HEK293T (cell line): ENCODE data around the gene TBL2.

ENCODE experiments used
- BHLHE40 ChIP-seq: fragments of 450-650 bp; IDR thresholded peaks from 2 replicates; pipeline ENCODE4 v1.6.1; 2016; ENCODE audit warnings: mild to moderate bottlenecking, moderate library complexity, borderline replicate concordance
- ELF4 ChIP-seq: fragments of 450-650 bp; IDR thresholded peaks from 2 replicates; pipeline ENCODE4 v1.6.1; 2017; ENCODE audit warnings: antibody characterized with exemption
- LEF1 ChIP-seq: fragments of 450-650 bp; IDR thresholded peaks from 2 replicates; pipeline ENCODE4 v1.6.1; 2017; ENCODE audit warnings: mild to moderate bottlenecking, borderline replicate concordance

DNA sequence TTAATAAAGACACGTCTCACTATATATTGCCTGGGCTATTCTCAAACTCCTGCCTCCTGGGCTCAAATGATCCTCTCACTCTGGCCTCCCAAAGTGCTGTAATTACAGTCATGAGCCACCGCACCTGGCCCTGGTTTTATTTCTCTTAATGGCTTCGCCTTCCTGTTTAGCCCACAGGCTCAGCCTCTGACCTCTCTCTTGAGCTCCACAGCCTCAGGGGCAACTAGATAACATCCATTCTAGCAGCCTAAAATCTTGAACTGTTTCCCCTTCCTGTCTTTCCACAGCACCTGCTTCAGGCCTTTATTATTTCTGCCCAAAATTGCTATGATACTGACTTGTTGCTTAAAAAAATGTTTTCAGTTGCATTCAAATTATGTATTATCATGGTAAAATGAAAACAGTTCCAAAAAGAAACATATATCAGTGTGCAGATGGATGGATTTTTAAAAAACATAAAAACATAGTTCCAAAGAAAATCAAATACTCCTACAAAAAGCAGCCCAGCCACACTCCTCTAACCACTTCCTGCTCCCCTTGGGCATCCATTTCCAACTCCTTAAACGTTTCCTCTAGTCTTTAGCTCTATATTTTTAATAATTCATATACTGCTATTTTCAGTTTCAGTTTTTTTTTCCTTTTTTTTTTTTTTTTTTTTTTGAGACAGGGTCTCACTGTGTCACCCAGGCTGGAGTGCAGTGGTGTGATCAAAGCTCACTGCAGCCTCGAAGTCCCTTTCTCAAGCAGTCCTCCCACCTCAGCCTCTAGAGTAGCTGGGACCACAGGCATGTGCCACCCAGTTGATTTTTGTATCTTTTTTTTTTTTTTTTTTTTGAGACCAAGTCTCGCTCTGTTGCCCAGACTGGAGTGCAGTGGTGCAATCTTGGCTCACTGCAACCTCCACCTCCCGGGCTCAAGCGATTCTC lies 51.2 kb downstream of the TBL2 start:
- TF ChIP-seq LEF1 (no peak), BHLHE40 (no peak), ELF4 (no peak)
